Right atrium auricular region (tissue), 2 donors: ENCODE measurements around the gene DHX57. TPM values are rescaled to one million over a fixed set of nuclear protein-coding genes. Genes with fewer than 3 reads are reported as not detected.

ENCODE experiments used
- DNase-seq: peaks from one replicate; pipeline ENCODE4 v3.0.0-alpha.2; 2019; ENCODE audit warnings: low spot score
- H3K27ac ChIP-seq, 2 donors: fragments of 200-600 bp; sonication (generic); 1 replicate in 1 of 2; 2 replicates in 1 of 2; pipeline ENCODE4 v1.5.1; 2016 to 2019
- H3K27me3 ChIP-seq, 2 donors: fragments of 200-600 bp; sonication (generic); one replicate each; pipeline versions ENCODE4 v1.5.1 to v1.6.0; 2017 to 2019
- H3K36me3 ChIP-seq: fragments of 200-600 bp; sonication (generic); one replicate; pipeline ENCODE4 v1.5.1; 2016
- H3K4me1 ChIP-seq, 2 donors: fragments of 200-600 bp; sonication (generic); one replicate each; pipeline versions ENCODE4 v1.5.1 to v1.6.0; 2017 to 2019
- H3K4me3 ChIP-seq, 2 donors: fragments of 200-600 bp; sonication (generic); 1 replicate in 1 of 2; 2 replicates in 1 of 2; pipeline ENCODE4 v1.5.1; 2017 to 2019; ENCODE audit warnings: mild to moderate bottlenecking in 1 of 2, moderate library complexity in 1 of 2
- H3K9me3 ChIP-seq, 2 donors: fragments of 200-600 bp; sonication (generic); one replicate each; pipeline ENCODE4 v1.5.1; 2019
- total RNA-seq, 2 donors: library from RNA; depleted of rRNA; stranded (reverse); fragments of >200 nt; gene quantifications; one replicate each; pipeline ENCODE4 v1.1.0, GENCODE V29; 2016
- TF ChIP-seq, protein P1 (sequence below), 2 donors: fragments of 200-600 bp; sonication (generic); IDR thresholded peaks; one replicate each; pipeline ENCODE4 v1.5.1; 2019; ENCODE audit warnings: antibody characterized with exemption in 2 of 2

DHX57 gene
- total RNA-seq, 2 donors from 2014 or later, result 6.9 to 7.2 TPM

GRCh38 chr2:38824906-38825305 is 50.8 kb downstream of the DHX57 start:
- H3K27ac ChIP-seq, result no peak overlapping the region
- H3K4me1 ChIP-seq, result peaks cover 0 to 6% of the 10 kb centered on the region in 2 donors
- no peaks in the 10 kb centered on the region for H3K27me3 ChIP-seq
- DNase-seq, result no peak
- no peak overlapping the region for H3K4me3 ChIP-seq
- no peaks in the 10 kb centered on the region for H3K9me3 ChIP-seq
- TF ChIP-seq, protein P1, sequence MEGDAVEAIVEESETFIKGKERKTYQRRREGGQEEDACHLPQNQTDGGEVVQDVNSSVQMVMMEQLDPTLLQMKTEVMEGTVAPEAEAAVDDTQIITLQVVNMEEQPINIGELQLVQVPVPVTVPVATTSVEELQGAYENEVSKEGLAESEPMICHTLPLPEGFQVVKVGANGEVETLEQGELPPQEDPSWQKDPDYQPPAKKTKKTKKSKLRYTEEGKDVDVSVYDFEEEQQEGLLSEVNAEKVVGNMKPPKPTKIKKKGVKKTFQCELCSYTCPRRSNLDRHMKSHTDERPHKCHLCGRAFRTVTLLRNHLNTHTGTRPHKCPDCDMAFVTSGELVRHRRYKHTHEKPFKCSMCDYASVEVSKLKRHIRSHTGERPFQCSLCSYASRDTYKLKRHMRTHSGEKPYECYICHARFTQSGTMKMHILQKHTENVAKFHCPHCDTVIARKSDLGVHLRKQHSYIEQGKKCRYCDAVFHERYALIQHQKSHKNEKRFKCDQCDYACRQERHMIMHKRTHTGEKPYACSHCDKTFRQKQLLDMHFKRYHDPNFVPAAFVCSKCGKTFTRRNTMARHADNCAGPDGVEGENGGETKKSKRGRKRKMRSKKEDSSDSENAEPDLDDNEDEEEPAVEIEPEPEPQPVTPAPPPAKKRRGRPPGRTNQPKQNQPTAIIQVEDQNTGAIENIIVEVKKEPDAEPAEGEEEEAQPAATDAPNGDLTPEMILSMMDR (IDR thresholded peaks at IDR 0.05), result no peak
- H3K36me3 ChIP-seq, result peaks cover 36% of the 10 kb centered on the region

DNA sequence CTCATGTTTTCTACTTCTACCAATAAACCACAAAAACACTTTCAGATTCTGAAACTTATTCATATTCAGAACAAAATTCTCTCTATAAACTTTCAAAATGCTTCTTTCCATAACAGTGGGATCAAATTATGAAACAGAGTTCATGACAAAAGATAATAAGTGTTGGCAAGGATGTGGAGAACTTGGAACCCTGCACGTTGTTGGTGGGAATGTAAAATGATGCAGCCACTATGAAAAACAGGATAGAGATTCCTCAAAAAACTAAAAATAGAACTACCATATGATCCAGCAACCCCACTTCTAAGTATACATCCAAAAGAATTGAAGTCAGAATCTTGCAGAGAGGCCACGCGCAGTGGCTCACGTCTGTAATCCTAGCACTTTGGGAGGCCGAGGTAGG is 52.3 kb downstream of the DHX57 start:
- no peaks in the 10 kb centered on the region for H3K9me3 ChIP-seq
- H3K4me3 ChIP-seq, result no peak overlapping the region
- no peak overlapping the region for H3K27ac ChIP-seq
- TF ChIP-seq, protein P1 (IDR thresholded peaks at IDR 0.05), result no peak
- peaks cover 0 to 6% of the 10 kb centered on the region in 2 donors for H3K4me1 ChIP-seq
- DNase-seq, result no peak
- H3K36me3 ChIP-seq, result peaks cover 36% of the 10 kb centered on the region
- H3K27me3 ChIP-seq, result no peaks in the 10 kb centered on the region

GRCh38 chr2:38818565-38818964 is 57.2 kb downstream of the DHX57 start:
- H3K36me3 ChIP-seq, result peaks cover 27% of the 10 kb centered on the region
- no peak for DNase-seq
- H3K27ac ChIP-seq, result no peak overlapping the region
- no peaks in the 10 kb centered on the region for H3K27me3 ChIP-seq
- no peaks in the 10 kb centered on the region for H3K4me1 ChIP-seq
- H3K4me3 ChIP-seq, result no peak overlapping the region
- TF ChIP-seq, protein P1 (IDR thresholded peaks at IDR 0.05), result no peak
- no peaks in the 10 kb centered on the region for H3K9me3 ChIP-seq

DNA sequence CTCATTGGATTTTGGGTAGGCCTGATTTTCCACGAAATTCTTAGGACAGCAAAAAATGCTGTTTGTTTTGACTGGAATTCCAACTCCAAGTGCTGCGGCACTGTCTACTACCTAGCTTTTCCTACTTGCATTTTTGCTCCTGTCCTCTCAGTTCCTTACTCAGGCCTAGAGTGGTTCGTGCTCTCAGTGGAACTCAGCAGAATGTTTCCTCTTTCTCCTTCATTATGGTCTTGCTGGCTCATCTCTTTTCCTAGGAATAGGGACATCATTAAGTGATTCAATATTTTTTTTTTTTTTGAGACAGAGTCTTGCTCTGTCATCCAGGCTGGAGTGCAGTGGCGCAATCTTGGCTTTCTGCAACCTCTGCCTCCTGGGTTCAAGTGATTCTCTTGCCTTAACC is 59.8 kb downstream of the DHX57 start:
- DNase-seq, result no peak
- H3K27me3 ChIP-seq, result no peaks in the 10 kb centered on the region
- TF ChIP-seq, protein P1 (IDR thresholded peaks at IDR 0.05), result no peak
- H3K4me3 ChIP-seq, result no peak overlapping the region
- no peaks in the 10 kb centered on the region for H3K9me3 ChIP-seq
- H3K27ac ChIP-seq, result no peak overlapping the region
- H3K4me1 ChIP-seq, result no peaks in the 10 kb centered on the region
- H3K36me3 ChIP-seq, result peaks cover 23% of the 10 kb centered on the region

GRCh38 chr2:38810488-38810887 is 65.2 kb downstream of the DHX57 start:
- Histone ChIP-seq H3K27ac (no peak overlapping the region), H3K4me3 (no peak overlapping the region), H3K36me3 (peaks cover 23% of the 10 kb centered on the region), H3K4me1 (no peaks in the 10 kb centered on the region), H3K9me3 (no peaks in the 10 kb centered on the region), H3K27me3 (no peaks in the 10 kb centered on the region)
- TF ChIP-seq, protein P1 (IDR thresholded peaks at IDR 0.05), result no peak
- no peak for DNase-seq

GRCh38 chr2:38808677-38809076 is 67.1 kb downstream of the DHX57 start:
- H3K36me3 ChIP-seq, result peaks cover 15% of the 10 kb centered on the region
- H3K27ac ChIP-seq, result no peak overlapping the region
- no peak for DNase-seq
- H3K9me3 ChIP-seq, result no peaks in the 10 kb centered on the region
- no peaks in the 10 kb centered on the region for H3K4me1 ChIP-seq
- TF ChIP-seq, protein P1 (IDR thresholded peaks at IDR 0.05), result no peak
- H3K4me3 ChIP-seq, result no peak overlapping the region
- no peaks in the 10 kb centered on the region for H3K27me3 ChIP-seq
